Hematopoietic multipotent progenitor cell treated with erythropoietin and hydrocortisone succinate and interleukin-3 and kit ligand, for 4 days (in vitro differentiated cells): ENCODE measurements around the gene IFT52.
"Not testable (repeated sequence)": the region's sequence is repeated elsewhere in the genome, so short reads cannot be mapped to it uniquely, and the experiment has no call there.

Experiments
- DNase-seq: peaks from one replicate; pipeline ENCODE4 v3.0.0-alpha.2; 2015

Gene IFT52

DNA sequence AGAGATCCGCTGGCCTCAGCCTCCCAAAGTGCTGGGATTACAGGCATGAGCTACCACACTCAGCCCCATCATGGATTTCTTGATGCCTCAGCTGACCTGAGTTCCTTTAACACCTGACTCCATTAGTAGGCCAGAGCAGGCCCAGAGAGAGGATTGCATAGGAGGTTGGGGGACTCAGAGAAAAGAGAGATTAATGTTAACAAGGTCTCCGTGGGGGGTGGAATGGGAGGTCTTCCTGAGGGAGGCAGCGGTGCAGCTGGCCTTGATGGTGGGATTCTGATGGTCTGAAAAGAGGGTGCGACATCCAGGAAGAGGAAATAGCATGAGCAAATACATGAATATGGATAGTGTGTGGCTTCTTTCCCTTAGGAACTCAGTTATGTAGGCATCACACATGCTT, 22.0 kb upstream of the IFT52 start:
- DNase-seq: no peak

GRCh38 chr20:43569282-43569681, 21.5 kb upstream of the IFT52 start:
- no peak for DNase-seq

- no peak for DNase-seq
Observed at GRCh38 chr20:43570496-43570895, 20.2 kb upstream of the IFT52 start.

GRCh38 chr20:43571310-43571709, 19.4 kb upstream of the IFT52 start:
- no peak for DNase-seq

- DNase-seq: no peak
Observed at GRCh38 chr20:43571771-43572170, 19.0 kb upstream of the IFT52 start.

DNA sequence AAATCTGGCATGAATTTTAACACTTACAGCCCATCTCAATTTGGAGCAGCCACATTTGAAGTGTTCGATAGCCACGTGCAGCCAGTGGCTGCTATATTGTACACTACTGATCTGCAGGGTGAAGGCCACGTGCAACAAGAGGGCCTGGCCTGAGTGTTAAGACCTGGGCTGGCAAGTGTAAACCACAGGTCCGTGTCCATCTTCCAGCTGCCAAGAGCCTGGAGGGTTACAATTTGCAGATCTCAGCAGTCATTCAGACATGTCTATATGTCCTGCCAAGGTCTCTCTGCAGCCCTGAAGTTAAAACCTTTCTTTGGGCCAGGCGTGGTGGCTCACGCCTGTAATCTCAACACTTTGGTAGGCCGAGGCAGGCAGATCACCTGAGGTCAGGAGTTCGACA, 17.8 kb upstream of the IFT52 start:
- no peak for DNase-seq

DNA sequence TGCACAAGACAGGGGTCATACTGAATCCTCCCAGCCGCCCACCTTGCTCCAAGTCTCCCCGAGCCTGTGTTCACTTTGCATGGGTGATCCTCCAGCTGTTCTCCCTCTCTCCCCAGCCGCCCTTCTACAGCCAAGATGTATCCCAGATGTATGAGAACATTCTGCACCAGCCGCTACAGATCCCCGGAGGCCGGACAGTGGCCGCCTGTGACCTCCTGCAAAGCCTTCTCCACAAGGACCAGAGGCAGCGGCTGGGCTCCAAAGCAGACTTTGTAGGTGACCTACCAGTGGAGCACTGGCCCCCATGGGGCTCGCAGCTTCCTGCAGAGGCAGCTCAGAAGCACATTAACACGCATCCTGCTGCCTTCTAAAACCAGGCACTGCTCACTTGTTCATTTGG, 14.6 kb upstream of the IFT52 start:
- DNase-seq: no peak

- peak; percentile 78 for DNase-seq
Observed at GRCh38 chr20:43579861-43580793, 10.6 kb upstream of the IFT52 start.

DNA sequence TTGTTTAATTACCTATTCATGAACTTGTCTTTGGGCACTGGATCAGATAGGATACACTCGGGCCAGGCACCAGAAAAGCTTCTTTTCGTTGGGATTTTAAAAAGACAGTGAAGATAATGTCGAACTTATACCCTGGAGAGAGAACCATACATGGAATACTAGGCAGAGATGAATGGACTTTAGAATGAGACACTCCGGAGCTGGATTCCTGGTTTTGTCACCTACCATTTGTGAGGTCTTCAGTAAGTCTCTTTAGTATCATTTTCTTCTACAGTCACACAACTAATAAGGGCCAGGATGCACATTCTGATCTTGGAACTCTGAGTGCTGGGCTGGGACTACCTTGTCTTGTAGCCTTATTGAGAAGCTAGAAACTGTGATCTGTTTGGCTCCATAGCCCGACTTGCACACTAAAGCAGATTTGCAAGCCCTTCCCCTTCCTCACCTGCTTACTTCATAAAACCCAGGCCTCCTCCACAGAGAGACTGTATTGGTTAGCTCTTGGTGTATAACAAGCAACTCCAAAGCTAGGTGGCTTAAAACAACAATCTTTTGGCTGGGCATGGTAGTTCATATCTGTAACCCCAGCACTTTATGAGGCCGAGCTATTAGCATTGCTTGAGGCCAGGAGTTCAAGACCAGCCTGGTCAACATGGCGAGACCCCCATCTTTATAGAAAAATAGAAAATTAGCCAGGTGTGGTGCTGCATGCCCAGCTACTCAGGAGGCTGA, 7.4 kb upstream of the IFT52 start:
- DNase-seq: peak; percentile 12

GRCh38 chr20:43583982-43584432, 6.7 kb upstream of the IFT52 start:
- peak; percentile 98 for DNase-seq

DNA sequence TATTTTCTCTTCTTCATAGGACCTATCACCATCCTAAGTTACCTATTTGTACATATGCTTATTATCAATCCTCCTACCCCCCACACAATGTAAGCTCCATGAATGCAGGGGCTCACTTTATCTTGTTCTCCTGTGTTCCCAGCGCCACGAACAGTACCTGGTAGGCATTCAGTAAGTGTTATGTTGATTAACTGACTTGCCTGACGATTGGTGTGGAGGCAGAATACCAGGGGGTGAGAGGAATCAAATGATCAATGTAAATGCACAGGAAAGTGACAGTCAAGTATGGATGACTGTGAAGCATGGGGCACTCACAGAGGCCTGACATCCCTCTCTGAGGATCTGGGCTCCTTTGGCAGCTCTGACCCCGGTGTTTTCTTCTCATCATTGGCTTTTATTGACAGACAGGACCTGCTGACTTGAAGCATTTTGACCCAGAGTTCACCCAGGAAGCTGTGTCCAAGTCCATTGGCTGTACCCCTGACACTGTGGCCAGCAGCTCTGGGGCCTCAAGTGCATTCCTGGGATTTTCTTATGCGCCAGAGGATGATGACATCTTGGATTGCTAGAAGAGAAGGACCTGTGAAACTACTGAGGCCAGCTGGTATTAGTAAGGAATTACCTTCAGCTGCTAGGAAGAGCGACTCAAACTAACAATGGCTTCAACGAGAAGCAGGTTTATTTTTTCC, 6.1 kb upstream of the IFT52 start:
- DNase-seq: no peak

- DNase-seq: no peak
Observed at GRCh38 chr20:43586641-43587040, 4.1 kb upstream of the IFT52 start.

DNA sequence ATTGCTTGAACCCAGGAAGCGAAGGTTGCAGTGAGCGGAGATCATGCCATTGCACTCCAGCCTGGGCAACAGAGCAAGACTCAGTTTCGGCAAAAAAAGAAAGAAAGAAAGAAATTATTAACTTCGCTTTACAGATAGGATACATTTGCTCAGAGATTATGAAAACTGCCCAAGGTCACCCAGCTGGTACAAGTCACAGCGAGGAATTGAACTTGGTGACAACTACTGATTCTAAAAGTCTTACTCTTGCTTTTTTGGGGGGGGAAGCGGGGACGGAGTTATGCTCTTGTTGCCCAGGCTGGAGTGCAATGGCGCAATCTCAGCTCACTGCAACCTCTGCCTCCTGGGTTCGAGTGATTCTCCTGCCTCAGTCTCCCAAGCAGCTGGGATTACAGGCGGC, 2.2 kb upstream of the IFT52 start:
- not testable (repeated sequence) for DNase-seq

- peak; percentile 47 for DNase-seq
Observed at GRCh38 chr20:43590036-43590391, 723 bp upstream of the IFT52 start.

- DNase-seq: not testable (repeated sequence)
Observed at GRCh38 chr20:43601960-43602359, 11.2 kb downstream of the IFT52 start.

DNA sequence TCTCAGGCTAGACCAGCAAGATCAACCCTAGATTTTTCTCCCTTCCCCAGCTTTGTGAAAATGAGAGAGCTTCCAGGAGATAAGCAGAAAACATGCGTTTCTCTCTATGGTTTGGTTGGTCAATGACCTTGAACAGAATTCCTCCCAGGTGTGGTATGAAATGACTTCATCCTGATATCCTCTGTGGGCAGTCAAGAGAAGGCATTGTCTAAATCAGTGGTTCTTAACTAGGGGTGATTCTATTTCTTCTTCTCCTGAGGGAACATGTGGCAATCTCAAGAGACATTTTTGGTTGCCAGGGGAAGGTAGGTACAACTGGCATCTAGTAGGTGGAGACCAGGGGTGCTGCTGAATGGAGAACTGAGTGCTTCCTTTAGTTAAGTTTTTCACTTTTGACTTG, 12.4 kb downstream of the IFT52 start:
- no peak for DNase-seq

- DNase-seq: no peak
Observed at GRCh38 chr20:43605715-43606114, 15.0 kb downstream of the IFT52 start.

DNA sequence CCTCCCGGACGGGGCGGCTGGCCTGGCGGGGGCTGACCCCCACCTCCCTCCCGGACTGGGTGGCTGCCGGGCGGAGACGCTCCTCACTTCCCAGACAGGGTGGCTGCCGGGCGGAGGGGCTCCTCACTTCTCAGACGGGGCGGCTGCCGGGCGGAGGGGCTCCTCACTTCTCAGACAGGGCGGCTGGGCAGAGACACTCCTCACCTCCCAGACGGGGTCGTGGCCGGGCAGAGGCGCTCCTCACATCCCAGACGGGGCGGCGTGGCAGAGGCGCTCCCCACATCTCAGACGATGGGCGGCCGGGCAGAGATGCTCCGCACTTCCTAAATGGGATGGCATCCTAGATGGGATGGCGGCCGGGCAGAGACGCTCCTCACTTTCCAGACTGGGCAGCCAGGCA, 16.5 kb downstream of the IFT52 start:
- not testable (repeated sequence) for DNase-seq

GRCh38 chr20:43631598-43631997, 40.9 kb downstream of the IFT52 start:
- no peak for DNase-seq

DNA sequence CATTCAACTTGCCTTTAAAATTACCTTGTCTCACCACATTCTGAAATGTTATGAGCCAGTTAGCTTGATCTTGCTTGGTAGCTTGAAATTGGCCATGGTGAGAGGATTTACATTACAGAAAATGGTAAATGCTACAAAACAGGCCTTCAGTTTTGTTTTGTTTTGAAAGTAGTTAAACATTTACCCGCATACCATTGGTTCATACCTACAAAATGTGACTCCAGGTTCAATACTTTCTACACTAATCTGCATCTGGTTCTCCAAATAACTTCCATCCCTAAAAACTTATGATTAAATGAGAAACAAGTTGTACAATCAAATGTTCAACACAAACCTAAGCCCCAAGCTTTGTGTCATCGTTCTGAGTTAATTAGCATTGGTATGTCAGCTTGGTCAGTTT, 45.7 kb downstream of the IFT52 start:
- DNase-seq: no peak

DNA sequence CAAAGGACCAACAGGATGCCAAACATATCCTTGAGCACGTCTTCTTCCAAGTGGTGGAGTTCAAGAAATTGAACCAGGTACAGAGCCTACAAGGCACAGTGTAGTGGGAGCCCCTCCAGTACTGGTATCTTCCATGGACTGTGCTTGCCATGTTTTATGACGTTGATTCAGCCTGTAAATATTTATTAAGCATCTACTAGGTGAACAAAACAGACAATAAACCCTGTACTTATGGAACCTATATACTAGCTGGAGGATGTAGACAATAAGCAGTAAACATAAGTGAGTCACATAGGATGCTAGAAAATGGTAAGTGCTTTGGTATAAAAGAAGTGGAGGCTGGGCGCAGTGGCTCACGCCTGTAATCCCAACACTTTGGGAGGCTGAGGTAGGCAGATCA, 51.8 kb downstream of the IFT52 start:
- no peak for DNase-seq

DNA sequence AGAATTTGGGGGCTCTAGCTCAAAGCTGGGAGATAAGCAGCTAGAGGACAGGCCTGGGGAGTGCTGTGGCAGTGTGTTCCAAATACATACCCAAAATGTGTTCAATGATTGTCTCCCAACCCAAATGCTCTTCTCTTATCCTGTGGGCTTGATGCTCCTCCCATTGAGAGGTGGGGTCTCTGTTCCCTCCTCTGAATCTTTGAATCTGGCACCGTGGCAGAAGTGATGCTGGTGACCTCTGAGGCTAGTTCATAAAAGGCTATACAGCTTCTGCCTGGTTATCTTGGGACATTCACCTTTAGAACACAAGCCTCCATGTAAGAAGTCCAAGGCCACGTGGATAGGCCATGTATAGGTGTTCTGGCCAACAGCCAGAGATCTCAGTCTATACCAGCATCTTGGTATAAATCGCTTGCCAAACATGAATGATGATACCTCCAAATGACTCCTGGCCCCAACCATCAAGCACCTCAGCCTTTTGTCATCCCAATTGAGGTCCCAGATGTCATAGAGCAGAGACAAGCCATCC, 60.3 kb downstream of the IFT52 start:
- no peak for DNase-seq

DNA sequence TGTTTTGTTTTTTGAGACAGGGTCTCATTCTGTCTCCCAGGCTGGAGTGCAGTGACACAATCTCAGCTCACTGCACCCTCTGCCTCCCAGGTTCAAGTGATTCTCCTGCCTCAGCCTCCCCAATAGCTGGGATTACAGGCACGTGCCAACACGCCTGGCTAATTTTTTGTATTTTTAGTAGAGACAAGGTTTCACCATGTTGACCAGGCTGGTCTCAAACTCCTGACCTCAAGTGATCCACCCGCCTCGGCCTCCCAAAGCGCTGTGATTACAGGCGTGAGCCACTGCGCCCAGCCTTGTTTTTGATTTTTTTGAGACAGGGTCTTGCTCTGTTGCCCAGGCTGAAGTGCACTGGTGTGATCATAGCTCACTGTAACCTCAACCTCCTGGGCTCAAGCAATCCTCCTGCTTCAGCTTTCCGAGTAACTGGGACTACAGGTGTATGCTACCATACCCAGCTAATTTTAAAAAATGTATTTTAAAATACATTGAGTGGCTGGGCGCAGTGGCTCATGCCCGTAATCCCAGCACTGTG, 61.0 kb downstream of the IFT52 start:
- DNase-seq: not testable (repeated sequence)
